ENCODE data around the gene BANF2.

Gene BANF2

GRCh38 chr20:17653835-17654648 lies 45.7 kb upstream of the BANF2 start:
- POLR2A ChIA-PET = no interaction called here

DNA sequence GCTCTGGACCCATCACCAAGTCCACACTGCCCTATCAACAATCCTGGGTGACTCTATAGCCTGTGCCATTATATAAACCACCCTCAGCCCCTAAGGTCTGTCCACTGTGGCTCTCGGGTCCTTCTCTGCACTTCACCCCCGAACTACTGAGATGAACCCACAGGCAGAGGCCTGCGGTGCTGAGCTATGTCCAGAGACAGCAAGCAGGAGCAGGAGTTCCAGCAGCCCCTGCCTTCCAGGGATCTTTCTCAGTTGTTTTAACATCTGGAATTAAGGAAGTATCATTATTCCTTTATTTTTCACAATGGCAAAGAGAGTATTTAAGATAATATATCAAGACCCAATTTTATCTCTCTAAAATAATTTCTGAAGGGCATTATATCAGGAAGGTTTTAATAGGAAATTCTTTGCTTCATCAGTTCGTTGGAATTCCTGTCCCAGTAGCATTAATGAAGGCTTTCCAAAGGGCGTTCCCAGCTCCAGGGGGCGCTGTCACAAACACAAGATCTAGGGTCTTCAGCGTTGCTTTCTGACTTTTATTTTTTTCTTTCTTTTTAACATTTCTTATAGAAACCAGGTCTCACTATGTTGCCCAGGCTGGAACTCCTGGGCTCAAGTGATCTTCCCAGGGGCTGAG lies 45.0 kb upstream of the BANF2 start:
- DNase-seq (ENCODE audit: extremely low spot score) = peak; percentile 51
- ChIA-PET CTCF (interaction anchor here (0.8 to 1.4 kb wide), 5 partner anchors 8 to 118 kb away, joined by 3 to 4 read pairs (median 3); no protein-coding TSS in a partner anchor), POLR2A (no interaction called here)
- TF ChIP-seq BHLHE40 (IDR thresholded peaks at IDR 0.05; ENCODE audit: borderline replicate concordance) = no peak
- TF ChIP-seq, protein P1, sequence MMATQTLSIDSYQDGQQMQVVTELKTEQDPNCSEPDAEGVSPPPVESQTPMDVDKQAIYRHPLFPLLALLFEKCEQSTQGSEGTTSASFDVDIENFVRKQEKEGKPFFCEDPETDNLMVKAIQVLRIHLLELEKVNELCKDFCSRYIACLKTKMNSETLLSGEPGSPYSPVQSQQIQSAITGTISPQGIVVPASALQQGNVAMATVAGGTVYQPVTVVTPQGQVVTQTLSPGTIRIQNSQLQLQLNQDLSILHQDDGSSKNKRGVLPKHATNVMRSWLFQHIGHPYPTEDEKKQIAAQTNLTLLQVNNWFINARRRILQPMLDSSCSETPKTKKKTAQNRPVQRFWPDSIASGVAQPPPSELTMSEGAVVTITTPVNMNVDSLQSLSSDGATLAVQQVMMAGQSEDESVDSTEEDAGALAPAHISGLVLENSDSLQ (IDR thresholded peaks at IDR 0.05) = no peak
- no peak for TF ChIP-seq LEF1 (IDR thresholded peaks at IDR 0.05; ENCODE audit: borderline replicate concordance)
- TF ChIP-seq L3MBTL2 (conservative IDR thresholded peaks at IDR 0.05) = no peak
- TF ChIP-seq ELF4 (IDR thresholded peaks at IDR 0.05) = no peak
- no peak for TF ChIP-seq TARDBP (IDR thresholded peaks at IDR 0.05)
- no peak for TF ChIP-seq SUZ12 (IDR thresholded peaks at IDR 0.05)
- TF ChIP-seq ARNT (IDR thresholded peaks at IDR 0.05) = no peak
- TF ChIP-seq NFRKB (IDR thresholded peaks at IDR 0.05) = no peak
- TF ChIP-seq FOXA1 (IDR thresholded peaks at IDR 0.05) = no peak
- no peak for TF ChIP-seq SP1 (IDR thresholded peaks at IDR 0.05)
- no peak for TF ChIP-seq FOXM1 (IDR thresholded peaks at IDR 0.05; ENCODE audit: borderline replicate concordance)
- no peak for TF ChIP-seq FOXK2 (IDR thresholded peaks at IDR 0.05)
- TF ChIP-seq HDGF (IDR thresholded peaks at IDR 0.05; ENCODE audit: borderline replicate concordance) = no peak
- TF ChIP-seq CTBP1 (IDR thresholded peaks at IDR 0.05; ENCODE audit: borderline replicate concordance) = no peak

More at GRCh38 chr20:17653835-17654648, 45.7 kb upstream of the BANF2 start:
- DNase-seq (ENCODE audit: extremely low spot score) = no peak
- CTCF ChIA-PET = interaction anchor here (0.8 to 1.4 kb wide), 5 partner anchors 8 to 117 kb away, joined by 3 to 4 read pairs (median 3); no protein-coding TSS in a partner anchor
- no peak for TF ChIP-seq ARNT (IDR thresholded peaks at IDR 0.05)
- no peak for TF ChIP-seq LEF1 (IDR thresholded peaks at IDR 0.05; ENCODE audit: borderline replicate concordance)
- no peak for TF ChIP-seq CTBP1 (IDR thresholded peaks at IDR 0.05; ENCODE audit: borderline replicate concordance)
- TF ChIP-seq FOXM1 (IDR thresholded peaks at IDR 0.05; ENCODE audit: borderline replicate concordance) = no peak
- TF ChIP-seq HDGF (IDR thresholded peaks at IDR 0.05; ENCODE audit: borderline replicate concordance) = no peak
- no peak for TF ChIP-seq ELF4 (IDR thresholded peaks at IDR 0.05)

GRCh38 chr20:17655286-17655651 lies 44.5 kb upstream of the BANF2 start:
- POLR2A ChIA-PET = no interaction called here
- no peak for DNase-seq (ENCODE audit: extremely low spot score)
- TF ChIP-seq HDGF (IDR thresholded peaks at IDR 0.05; ENCODE audit: borderline replicate concordance) = no peak
- TF ChIP-seq, protein P1 (IDR thresholded peaks at IDR 0.05) = no peak
- no peak for TF ChIP-seq FOXM1 (IDR thresholded peaks at IDR 0.05; ENCODE audit: borderline replicate concordance)
- TF ChIP-seq TARDBP (IDR thresholded peaks at IDR 0.05) = no peak
- CTCF ChIA-PET = interaction anchor here (0.8 to 1.4 kb wide), 3 partner anchors 10 to 119 kb away, joined by 3 to 4 read pairs (median 3); no protein-coding TSS in a partner anchor

- ChIA-PET POLR2A (no interaction called here), CTCF (no interaction called here)
- TF ChIP-seq ZNF384 (IDR thresholded peaks at IDR 0.05) (no peak), L3MBTL2 (conservative IDR thresholded peaks at IDR 0.05) (no peak), NFRKB (IDR thresholded peaks at IDR 0.05) (no peak), FOXK2 (IDR thresholded peaks at IDR 0.05) (no peak), FOXA1 (IDR thresholded peaks at IDR 0.05) (no peak), SUZ12 (IDR thresholded peaks at IDR 0.05) (no peak), HDGF (IDR thresholded peaks at IDR 0.05; ENCODE audit: borderline replicate concordance) (no peak), LEF1 (IDR thresholded peaks at IDR 0.05; ENCODE audit: borderline replicate concordance) (no peak), TARDBP (IDR thresholded peaks at IDR 0.05) (no peak), CTBP1 (IDR thresholded peaks at IDR 0.05; ENCODE audit: borderline replicate concordance) (no peak), ELF4 (IDR thresholded peaks at IDR 0.05) (no peak), ARNT (IDR thresholded peaks at IDR 0.05) (no peak)
- no peak for DNase-seq (ENCODE audit: extremely low spot score)
These were observed 43.8 kb upstream of the BANF2 start for GRCh38 chr20:17655865-17656479.

- ChIA-PET CTCF (no interaction called here), POLR2A (no interaction called here)
- DNase-seq (ENCODE audit: extremely low spot score) = no peak
- TF ChIP-seq FOXA1 (IDR thresholded peaks at IDR 0.05) = no peak
- TF ChIP-seq TARDBP (IDR thresholded peaks at IDR 0.05) = no peak
- TF ChIP-seq, protein P1 (IDR thresholded peaks at IDR 0.05) = no peak
- no peak for TF ChIP-seq CTBP1 (IDR thresholded peaks at IDR 0.05; ENCODE audit: borderline replicate concordance)
- TF ChIP-seq ARNT (IDR thresholded peaks at IDR 0.05) = no peak
- TF ChIP-seq ELF4 (IDR thresholded peaks at IDR 0.05) = no peak
- no peak for TF ChIP-seq BHLHE40 (IDR thresholded peaks at IDR 0.05; ENCODE audit: borderline replicate concordance)
- TF ChIP-seq SUZ12 (IDR thresholded peaks at IDR 0.05) = no peak
- TF ChIP-seq L3MBTL2 (conservative IDR thresholded peaks at IDR 0.05) = no peak
- no peak for TF ChIP-seq NFRKB (IDR thresholded peaks at IDR 0.05)
- no peak for TF ChIP-seq LEF1 (IDR thresholded peaks at IDR 0.05; ENCODE audit: borderline replicate concordance)
- no peak for TF ChIP-seq FOXK2 (IDR thresholded peaks at IDR 0.05)
- no peak for TF ChIP-seq HDGF (IDR thresholded peaks at IDR 0.05; ENCODE audit: borderline replicate concordance)
These were observed 42.5 kb upstream of the BANF2 start for GRCh38 chr20:17657079-17657825.
